Activated CD4-positive, alpha-beta T cell treated with anti-CD3 and anti-CD28 coated beads, Interleukin-2, amount 50 U/mL, for 4 hours (primary cell): Measurements from ENCODE around the gene SHH.
"Not testable (repeated sequence)": the region's sequence is repeated elsewhere in the genome, so short reads cannot be mapped to it uniquely, and the experiment has no call there.

Experiments
- DNase-seq, 2 experiments: peaks; one replicate each; pipeline ENCODE4 v3.0.0-alpha.2; 2020

The SHH gene

GRCh38 chr7:155842496-155843265 is 30.4 kb upstream of the SHH start:
- no peak for DNase-seq

DNA sequence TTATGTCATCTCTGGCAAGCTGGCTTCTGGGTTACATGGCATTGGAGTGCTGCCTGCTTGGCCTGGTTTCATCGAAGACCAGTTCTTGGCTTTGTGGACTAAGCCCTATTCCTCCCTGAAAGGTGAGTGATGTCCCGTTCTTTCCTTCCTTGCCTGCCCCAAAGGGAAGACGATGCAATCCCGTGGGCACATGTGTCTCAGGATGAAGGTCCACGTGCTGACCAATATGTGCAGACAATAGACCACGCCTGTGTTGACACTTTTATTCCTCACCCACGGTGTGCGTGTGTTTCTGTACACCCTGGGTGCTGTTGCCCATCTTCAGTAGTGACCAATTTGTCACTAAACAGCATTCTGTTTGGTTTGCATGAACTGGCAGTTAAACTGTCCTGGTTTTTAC is 28.6 kb upstream of the SHH start:
- no peak for DNase-seq

DNA sequence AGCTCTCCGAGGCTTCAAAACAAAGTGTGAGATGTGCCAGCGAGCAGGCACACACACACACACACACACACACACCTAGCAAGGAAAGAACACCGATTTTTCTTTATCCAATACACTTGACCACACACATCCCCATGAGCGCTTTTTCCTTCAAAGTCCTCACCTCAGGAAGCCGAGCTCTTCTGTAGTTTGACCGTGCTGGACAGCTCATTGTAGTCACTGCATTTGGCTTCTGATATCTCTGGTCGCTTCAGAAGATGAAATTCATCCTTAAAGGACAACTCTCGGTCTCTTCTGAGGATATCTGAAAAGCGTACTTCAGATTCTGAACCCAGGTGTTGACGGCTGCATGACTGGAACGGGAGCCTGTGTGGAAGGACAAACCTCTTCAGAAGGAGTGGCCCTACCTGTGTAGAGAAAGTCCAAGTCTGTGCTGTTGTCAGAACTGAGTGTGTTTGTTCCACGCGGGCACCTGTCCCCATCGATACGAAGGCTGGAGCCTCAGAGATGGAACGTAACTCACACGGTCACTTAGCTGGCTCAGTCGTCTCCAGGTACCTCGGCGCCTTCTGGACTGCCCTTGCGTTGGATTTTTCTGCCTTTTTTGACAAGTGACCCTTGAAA is 28.1 kb upstream of the SHH start:
- no peak for DNase-seq

DNA sequence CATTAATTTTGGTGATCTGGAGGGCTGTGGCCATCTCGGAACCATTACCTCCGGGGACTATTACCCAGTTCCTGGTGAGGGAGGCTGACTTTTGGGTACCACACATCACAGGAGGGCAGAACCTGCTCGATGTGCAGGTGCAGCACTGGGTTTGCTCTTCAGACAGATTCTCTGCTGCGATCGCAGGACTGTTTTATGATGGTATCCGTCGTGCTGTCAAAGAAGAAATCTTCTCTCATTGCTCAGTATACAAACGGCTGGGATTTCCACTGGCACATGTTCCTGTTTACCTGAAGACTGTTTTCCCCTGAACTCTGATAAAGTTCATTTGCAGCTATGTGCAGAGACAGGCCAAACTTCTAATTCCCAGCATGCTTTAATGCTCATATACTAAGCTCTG is 27.2 kb upstream of the SHH start:
- no peak for DNase-seq

GRCh38 chr7:155838312-155838711 is 26.0 kb upstream of the SHH start:
- DNase-seq = not testable (repeated sequence)

- DNase-seq = no peak
These were observed 24.8 kb upstream of the SHH start for GRCh38 chr7:155837126-155837479.

DNA sequence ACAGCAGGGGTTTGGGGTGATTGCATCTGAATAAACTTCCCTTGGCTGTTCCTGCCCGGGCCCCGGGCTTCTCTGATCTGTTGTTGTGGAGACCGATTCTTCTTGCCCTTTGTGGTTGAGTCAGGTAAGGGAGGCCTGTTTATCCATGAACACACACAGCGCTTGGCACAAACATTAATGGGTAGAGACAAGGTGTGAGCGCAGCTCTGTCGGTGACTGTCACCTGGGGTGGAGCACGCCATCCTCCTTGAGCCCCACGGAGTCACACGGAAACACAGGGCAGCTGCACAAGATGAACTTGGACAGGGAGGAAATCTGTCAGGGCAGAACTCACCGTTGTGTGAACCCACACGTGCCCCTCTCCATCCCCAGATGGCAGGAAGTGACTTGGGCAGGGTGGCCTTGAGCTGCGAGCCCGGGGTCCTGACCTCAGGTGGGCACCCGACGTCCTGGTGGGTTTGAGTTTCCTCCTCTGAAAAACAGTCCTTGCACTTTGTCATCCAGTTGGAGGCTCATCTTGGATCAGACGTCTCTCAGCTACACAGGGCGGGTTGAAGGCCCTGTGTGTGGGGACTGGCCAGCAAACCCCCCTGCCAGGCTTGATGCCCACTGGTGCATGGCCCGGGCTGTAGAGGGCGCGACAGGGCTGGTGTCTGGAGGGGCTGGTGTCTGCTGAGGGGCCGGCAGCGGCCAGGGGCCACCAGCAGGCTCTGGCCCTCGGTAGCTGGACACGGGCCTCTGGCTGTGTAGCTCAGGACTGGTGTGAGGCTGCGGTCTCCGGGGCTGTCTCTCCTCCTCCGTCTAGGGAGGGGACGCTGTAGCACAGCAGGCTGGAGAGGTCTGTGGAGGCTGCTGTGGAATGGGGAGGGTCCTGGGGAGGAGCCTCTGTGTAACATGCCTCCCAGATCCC is 24.2 kb upstream of the SHH start:
- no peak for DNase-seq

- DNase-seq = no peak
These were observed 23.4 kb upstream of the SHH start for GRCh38 chr7:155835446-155836215.

DNA sequence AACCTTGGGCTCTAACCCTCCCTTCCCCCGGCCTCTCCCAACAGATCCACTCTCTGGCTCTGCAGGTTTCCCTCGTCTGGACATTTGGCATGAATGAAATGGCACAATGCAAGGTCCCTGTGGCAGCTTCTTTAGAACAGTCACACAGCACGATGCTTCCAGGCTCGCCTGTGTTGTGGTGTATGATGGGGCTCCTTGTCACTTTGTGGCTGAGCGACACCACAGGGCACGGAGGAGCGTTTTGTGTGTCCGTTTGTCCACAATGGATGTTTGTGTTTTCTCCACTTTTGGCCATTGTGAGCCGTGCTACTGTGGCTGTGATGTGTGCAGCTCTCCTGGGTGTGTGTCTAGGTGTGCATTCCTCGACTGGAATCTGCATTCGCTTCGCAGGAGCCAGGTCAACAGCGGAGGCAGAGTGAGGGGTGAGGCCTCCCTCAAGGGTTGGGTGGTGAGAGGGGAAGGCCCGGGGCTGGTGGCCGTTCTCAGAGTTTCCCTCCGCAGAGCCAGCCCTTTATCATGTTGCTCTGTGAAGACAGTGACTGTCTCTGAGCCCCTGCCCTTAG is 22.3 kb upstream of the SHH start:
- no peak for DNase-seq

- DNase-seq = no peak
These were observed 21.4 kb upstream of the SHH start for GRCh38 chr7:155833651-155834050.

DNA sequence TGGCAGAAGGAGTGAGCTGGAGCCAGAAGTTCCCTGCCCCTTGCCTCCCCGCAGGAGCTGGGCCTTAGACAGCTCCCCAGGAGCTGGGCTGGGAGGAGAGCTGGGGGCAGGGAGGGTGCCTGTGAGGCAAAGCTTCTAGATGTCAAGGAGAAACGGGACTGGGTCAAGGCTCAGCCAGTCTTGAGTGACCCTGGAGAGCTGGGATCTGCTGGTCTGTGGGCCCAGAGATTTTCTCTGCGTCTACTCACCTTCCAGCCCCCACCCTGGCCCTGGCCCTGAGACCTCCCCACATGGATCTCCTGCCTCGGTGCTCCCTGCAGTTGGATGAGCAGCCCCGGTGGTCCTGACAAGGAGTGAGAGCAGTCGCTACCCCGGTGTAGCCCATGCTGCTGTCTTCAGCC is 20.3 kb upstream of the SHH start:
- no peak for DNase-seq

GRCh38 chr7:155831807-155832524 is 19.7 kb upstream of the SHH start:
- no peak for DNase-seq

GRCh38 chr7:155830961-155831806 is 18.9 kb upstream of the SHH start:
- DNase-seq = no peak

- DNase-seq = no peak
These were observed 17.7 kb upstream of the SHH start for GRCh38 chr7:155829796-155830470.

DNA sequence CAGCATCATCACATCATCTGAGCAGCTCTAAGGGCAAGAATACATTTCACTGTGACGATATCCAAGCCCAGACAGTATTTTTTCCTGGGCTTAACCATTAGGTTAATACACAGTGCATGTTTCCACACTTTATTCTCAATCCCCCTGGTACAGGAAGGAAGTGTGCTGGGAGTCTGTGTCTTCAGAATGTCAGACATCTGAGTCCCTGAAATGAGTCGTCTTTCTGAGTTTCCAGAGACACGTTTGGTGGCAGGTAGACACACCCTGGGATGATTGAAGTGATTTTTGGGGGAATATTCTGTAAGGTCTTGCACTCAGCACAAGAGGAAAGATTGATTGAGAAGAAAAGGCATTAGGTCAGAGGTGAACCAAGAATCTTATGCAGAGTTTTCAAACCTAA is 13.1 kb upstream of the SHH start:
- DNase-seq = no peak

DNA sequence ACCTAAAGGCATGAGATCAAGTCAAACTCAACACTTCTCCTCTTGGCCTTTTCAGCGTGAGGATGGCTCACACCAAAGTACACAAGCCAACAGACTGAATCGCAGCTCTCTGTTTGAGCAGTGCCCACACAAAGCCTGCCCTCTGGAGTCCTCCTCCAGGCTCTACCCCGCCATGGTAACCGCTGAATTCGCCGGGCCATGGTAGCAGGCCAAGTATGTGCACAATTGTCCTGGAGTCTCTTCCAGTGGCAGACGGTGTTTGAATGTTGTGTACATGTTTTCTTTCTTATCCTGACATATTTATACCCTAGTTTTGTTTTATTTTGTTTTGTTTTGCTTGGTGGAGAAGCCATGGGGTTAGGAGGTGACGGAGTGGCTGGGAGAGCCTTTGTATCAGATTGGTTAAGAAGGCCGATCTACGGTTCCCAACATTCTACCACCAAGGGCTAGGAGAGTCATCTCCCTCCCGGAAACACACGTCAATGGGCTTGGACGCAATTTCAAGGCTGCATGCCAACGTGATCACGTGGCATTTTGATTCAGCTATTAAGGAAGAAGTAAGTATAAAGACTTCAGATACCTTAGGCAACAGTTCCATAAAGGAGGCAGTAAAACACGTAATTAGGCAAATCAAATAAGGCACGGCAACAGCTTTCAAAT is 12.1 kb upstream of the SHH start:
- no peak for DNase-seq

DNA sequence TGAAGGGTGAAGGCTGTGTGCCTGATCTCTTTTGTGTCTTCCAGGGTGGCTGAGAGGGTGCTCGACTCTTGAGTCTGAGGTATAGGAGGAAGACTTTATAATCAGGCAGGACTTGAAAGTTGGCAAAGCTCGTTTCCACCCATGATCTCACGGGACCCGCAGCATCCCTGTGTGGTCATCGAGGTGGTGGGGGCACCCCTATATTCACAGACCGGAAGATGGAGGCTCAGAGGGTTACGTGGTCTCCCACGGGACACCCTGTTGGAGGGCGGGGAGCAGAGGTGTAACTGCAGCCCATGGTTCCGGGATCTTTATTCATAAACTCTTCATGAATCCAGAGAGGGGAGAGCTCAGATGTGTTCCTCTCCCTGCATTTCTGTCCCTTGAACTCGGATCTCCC is 9.6 kb upstream of the SHH start:
- DNase-seq = no peak

- no peak for DNase-seq
These were observed 8.5 kb upstream of the SHH start for GRCh38 chr7:155820788-155821187.

GRCh38 chr7:155820246-155820645 is 8.0 kb upstream of the SHH start:
- DNase-seq = no peak

GRCh38 chr7:155819186-155819585 is 6.9 kb upstream of the SHH start:
- DNase-seq = no peak
